SW 1271 (cell line): ENCODE measurements around the gene ZNG1F.
"Not testable (repeated sequence)": the region's sequence is repeated elsewhere in the genome, so short reads cannot be mapped to it uniquely, and the experiment has no call there.

ENCODE experiments used
- DNase-seq, 2 experiments: peaks; one replicate each; lab custom pipeline; 2025; lab: John Stamatoyannopoulos, UW

ZNG1F gene

GRCh38 chr9:41189217-41189616 lies at the start of gene ZNG1F:
Gene ZNG1F, minus strand, starts transcription at chr9:41189317. Its CDS starts 59 bp downstream, at chr9:41189258.
- not testable (repeated sequence) for DNase-seq

- not testable (repeated sequence) for DNase-seq
Measured at GRCh38 chr9:41237110-41237749, 48.1 kb upstream of the ZNG1F start.

GRCh38 chr9:41236486-41237109 lies 47.5 kb upstream of the ZNG1F start:
- DNase-seq: not testable (repeated sequence)

GRCh38 chr9:41234811-41235805 lies 46.0 kb upstream of the ZNG1F start:
- DNase-seq: not testable (repeated sequence)

GRCh38 chr9:41234221-41234620 lies 45.1 kb upstream of the ZNG1F start:
- not testable (repeated sequence) for DNase-seq

- not testable (repeated sequence) for DNase-seq
Measured at GRCh38 chr9:41232326-41232725, 43.2 kb upstream of the ZNG1F start.

GRCh38 chr9:41230418-41230817 lies 41.3 kb upstream of the ZNG1F start:
- DNase-seq: not testable (repeated sequence)

GRCh38 chr9:41229408-41230401 lies 40.6 kb upstream of the ZNG1F start:
- DNase-seq: no peak

GRCh38 chr9:41219831-41220230 lies 30.7 kb upstream of the ZNG1F start:
- not testable (repeated sequence) for DNase-seq

GRCh38 chr9:41188439-41188838 lies 678 bp downstream of the ZNG1F start:
- not testable (repeated sequence) for DNase-seq

GRCh38 chr9:41174994-41175393 lies 14.1 kb downstream of the ZNG1F start:
- DNase-seq: not testable (repeated sequence)

GRCh38 chr9:41150116-41150515 lies 39.0 kb downstream of the ZNG1F start:
- DNase-seq: not testable (repeated sequence)

GRCh38 chr9:41141878-41142277 lies 47.2 kb downstream of the ZNG1F start:
- DNase-seq: not testable (repeated sequence)

- not testable (repeated sequence) for DNase-seq
Measured at GRCh38 chr9:41128581-41128980, 60.5 kb downstream of the ZNG1F start, which contains the start of gene FOXD4L6. Gene FOXD4L6, minus strand, starts transcription at chr9:41128681. Its CDS starts 298 bp downstream, at chr9:41128383.

- not testable (repeated sequence) for DNase-seq
Measured at GRCh38 chr9:41126746-41127446, 62.2 kb downstream of the ZNG1F start.

GRCh38 chr9:41125936-41126335 lies 63.2 kb downstream of the ZNG1F start:
- DNase-seq: not testable (repeated sequence)

- not testable (repeated sequence) for DNase-seq
Measured at GRCh38 chr9:41125109-41125658, 63.9 kb downstream of the ZNG1F start.

GRCh38 chr9:41124250-41125108 lies 64.6 kb downstream of the ZNG1F start:
- DNase-seq: not testable (repeated sequence)

- DNase-seq: not testable (repeated sequence)
Measured at GRCh38 chr9:41123812-41124211, 65.3 kb downstream of the ZNG1F start.
